Astrocyte (in vitro differentiated cells and primary cell): ENCODE measurements around the gene GBE1. TPM values are rescaled to one million over a fixed set of nuclear protein-coding genes. Genes with fewer than 3 reads are reported as not detected.

Source experiments
- DNase-seq: peaks from one replicate; pipeline ENCODE4 v3.0.0-alpha.2; 2010; ENCODE audit warnings: low read depth
- FAIRE-seq: peaks from 2 replicates; lab custom pipeline; 2011; peaks lifted over from hg19 to GRCh38; lab: Jason Lieb, UNC
- H2AFZ ChIP-seq: 2 replicates; pipeline ENCODE4 v1.6.0; 2012; ENCODE audit warnings: low read depth, low read length, inconsistent platforms
- H3K27ac ChIP-seq: 2 replicates; pipeline ENCODE4 v1.5.1; 2011; ENCODE audit warnings: low read depth, low read length, inconsistent platforms
- H3K27me3 ChIP-seq: 2 replicates; pipeline ENCODE4 v1.6.0; 2011; ENCODE audit warnings: low read length, inconsistent platforms; ENCODE audit not compliant: insufficient read depth
- H3K36me3 ChIP-seq: 2 replicates; pipeline ENCODE4 v1.5.1; 2011; ENCODE audit warnings: low read length, inconsistent platforms; ENCODE audit not compliant: insufficient read depth
- H3K4me1 ChIP-seq: 2 replicates; pipeline ENCODE4 v1.5.1; 2011; ENCODE audit warnings: low read length, inconsistent platforms; ENCODE audit not compliant: insufficient read depth
- H3K4me2 ChIP-seq: 2 replicates; pipeline ENCODE4 v1.6.0; 2012; ENCODE audit warnings: low read length, inconsistent platforms
- H3K4me3 ChIP-seq: 2 replicates; pipeline ENCODE4 v1.5.1; 2011; ENCODE audit warnings: low read depth, mild to moderate bottlenecking, low read length, inconsistent platforms; ENCODE audit not compliant: insufficient read depth
- H3K79me2 ChIP-seq: 2 replicates; pipeline ENCODE4 v1.6.0; 2012; ENCODE audit warnings: mild to moderate bottlenecking, low read length, inconsistent platforms; ENCODE audit not compliant: insufficient read depth
- H3K9ac ChIP-seq: 2 replicates; pipeline ENCODE4 v1.6.0; 2012; ENCODE audit warnings: mild to moderate bottlenecking, low read length, inconsistent platforms
- H3K9me3 ChIP-seq: 2 replicates; pipeline ENCODE4 v1.5.1; 2012; ENCODE audit warnings: low read depth, mild to moderate bottlenecking, low read length, inconsistent platforms; ENCODE audit not compliant: insufficient read depth
- H4K20me1 ChIP-seq: 2 replicates; pipeline ENCODE4 v1.6.0; 2012; ENCODE audit warnings: low read length, inconsistent platforms; ENCODE audit not compliant: insufficient read depth
- H3K27ac Mint-ChIP-seq: one replicate; pipeline ENCODE4 v1.8.0; 2021; ENCODE audit warnings: mild to moderate bottlenecking, mixed read lengths; ENCODE audit not compliant: unreplicated experiment
- H3K27me3 Mint-ChIP-seq: one replicate; pipeline ENCODE4 v1.8.0; 2021; ENCODE audit warnings: low read depth, mixed read lengths; ENCODE audit not compliant: unreplicated experiment
- H3K36me3 Mint-ChIP-seq: one replicate; pipeline ENCODE4 v1.8.0; 2021; ENCODE audit warnings: low read depth, mixed read lengths; ENCODE audit not compliant: unreplicated experiment
- H3K4me1 Mint-ChIP-seq: one replicate; pipeline ENCODE4 v1.8.0; 2021; ENCODE audit warnings: low read depth, mixed read lengths; ENCODE audit not compliant: unreplicated experiment
- H3K4me3 Mint-ChIP-seq: one replicate; pipeline ENCODE4 v1.8.0; 2021; ENCODE audit warnings: mild to moderate bottlenecking, moderate library complexity, mixed read lengths; ENCODE audit not compliant: unreplicated experiment
- H3K9me3 Mint-ChIP-seq: one replicate; pipeline ENCODE4 v1.8.0; 2021; ENCODE audit warnings: mild to moderate bottlenecking, mixed read lengths; ENCODE audit not compliant: unreplicated experiment
- CTCF ChIP-seq: IDR thresholded peaks from 2 replicates; pipeline ENCODE4 v1.5.1; 2011; ENCODE audit warnings: low read depth, mild to moderate bottlenecking, inconsistent platforms, low read length, moderate library complexity; ENCODE audit not compliant: insufficient read depth
- EZH2 ChIP-seq: IDR thresholded peaks from 2 replicates; pipeline ENCODE4 v1.6.1; 2012; ENCODE audit warnings: mild to moderate bottlenecking, low read length, inconsistent platforms; ENCODE audit not compliant: insufficient read depth
- total RNA-seq: library from RNA; stranded (reverse); gene quantifications from 2 replicates; pipeline ENCODE4 v1.2.1, GENCODE V29; 2021

GBE1 gene
- total RNA-seq, 1 donor from 2014 or later: 58.6 TPM

GRCh38 chr3:81443457-81443782 lies 318.0 kb downstream of the GBE1 start:
- no peaks in the 10 kb centered on the region for H3K36me3 Mint-ChIP-seq
- H3K4me1 Mint-ChIP-seq: no peaks in the 10 kb centered on the region
- no peak for FAIRE-seq
- peaks cover 9% of the 10 kb centered on the region for H3K4me1 ChIP-seq
- no peaks in the 10 kb centered on the region for H4K20me1 ChIP-seq
- H3K27me3 Mint-ChIP-seq: no peaks in the 10 kb centered on the region
- no peak overlapping the region for H3K4me2 ChIP-seq
- no peaks in the 10 kb centered on the region for H3K79me2 ChIP-seq
- H3K9ac ChIP-seq: no peak overlapping the region
- no peak for DNase-seq
- no peak overlapping the region for H3K4me3 ChIP-seq
- H3K36me3 ChIP-seq: no peaks in the 10 kb centered on the region
- peaks cover 2% of the 10 kb centered on the region for H3K9me3 Mint-ChIP-seq
- H3K27ac ChIP-seq: peak overlapping the region; percentile 22
- H3K4me3 Mint-ChIP-seq: no peak overlapping the region
- H3K27me3 ChIP-seq: no peaks in the 10 kb centered on the region
- no peak overlapping the region for H3K27ac Mint-ChIP-seq
- no peaks in the 10 kb centered on the region for H3K9me3 ChIP-seq
- no peak overlapping the region for H2AFZ ChIP-seq
- TF ChIP-seq EZH2: no peak
- no peak for TF ChIP-seq CTCF

- no peak overlapping the region for H3K4me3 Mint-ChIP-seq
- FAIRE-seq: no peak
Measured at GRCh38 chr3:81442758-81443456, 318.5 kb downstream of the GBE1 start.

More at GRCh38 chr3:81442758-81443456, 318.5 kb downstream of the GBE1 start:
- H3K9me3 Mint-ChIP-seq: peaks cover 2% of the 10 kb centered on the region
- Histone ChIP-seq H3K4me2 (no peak overlapping the region), H3K4me1 (peaks cover 9% of the 10 kb centered on the region), H4K20me1 (no peaks in the 10 kb centered on the region), H3K27ac (no peak overlapping the region), H3K36me3 (no peaks in the 10 kb centered on the region), H3K4me3 (no peak overlapping the region), H3K9me3 (no peaks in the 10 kb centered on the region), H3K27me3 (no peaks in the 10 kb centered on the region), H3K79me2 (no peaks in the 10 kb centered on the region), H2AFZ (no peak overlapping the region), H3K9ac (no peak overlapping the region)
- no peak overlapping the region for H3K27ac Mint-ChIP-seq
- no peaks in the 10 kb centered on the region for H3K4me1 Mint-ChIP-seq
- no peak for DNase-seq
- H3K27me3 Mint-ChIP-seq: no peaks in the 10 kb centered on the region
- TF ChIP-seq EZH2 (no peak), CTCF (no peak)
- no peaks in the 10 kb centered on the region for H3K36me3 Mint-ChIP-seq
